GM23338 (cell line): Measurements from ENCODE around the gene IFI27. TPM values are rescaled to one million over a fixed set of nuclear protein-coding genes. Genes with fewer than 3 reads are reported as not detected.

Experiments used
- ATAC-seq: fragments of 200-7000 bp; cut with Tn5 transposase; 3 replicates; pipeline ENCODE4 v1.9.1; 2020
- DNase-seq: peaks from one replicate; pipeline ENCODE4 v3.0.0-alpha.2; 2015; ENCODE audit warnings: low spot score
- H2AFZ ChIP-seq: fragments of 200-600 bp; sonication (generic); 2 replicates; pipeline ENCODE4 v1.8.0; 2016; ENCODE audit warnings: antibody characterized with exemption, mild to moderate bottlenecking, moderate library complexity
- H3F3A ChIP-seq: fragments of 200-600 bp; sonication (generic); replicated peaks from 2 replicates; pipeline ENCODE4 v1.8.0; 2017; ENCODE audit warnings: antibody characterized with exemption, mixed run types, low read depth
- H3K27ac ChIP-seq: fragments of 200-600 bp; sonication (generic); 2 replicates; pipeline ENCODE4 v1.6.1; 2016; ENCODE audit warnings: low read depth
- H3K27me3 ChIP-seq: fragments of 200-600 bp; sonication (generic); 2 replicates; pipeline ENCODE4 v1.8.0; 2016; ENCODE audit warnings: mild to moderate bottlenecking, mixed run types, moderate library complexity; ENCODE audit not compliant: insufficient read depth
- H3K36me3 ChIP-seq: fragments of 200-600 bp; sonication (generic); 2 replicates; pipeline ENCODE4 v1.8.0; 2016; ENCODE audit warnings: mild to moderate bottlenecking; ENCODE audit not compliant: insufficient read depth
- H3K4me1 ChIP-seq: fragments of 200-600 bp; sonication (generic); 2 replicates; pipeline ENCODE4 v1.8.0; 2016; ENCODE audit warnings: mild to moderate bottlenecking, moderate library complexity; ENCODE audit not compliant: insufficient read depth
- H3K4me2 ChIP-seq: fragments of 200-600 bp; sonication (generic); 2 replicates; pipeline ENCODE4 v1.7.1; 2017; ENCODE audit warnings: mixed run types
- H3K4me3 ChIP-seq: fragments of 200-600 bp; sonication (generic); 2 replicates; pipeline ENCODE4 v1.6.1; 2016; ENCODE audit warnings: mixed run types
- H3K79me2 ChIP-seq: fragments of 200-600 bp; sonication (generic); replicated peaks from 2 replicates; pipeline ENCODE4 v1.8.0; 2017; ENCODE audit warnings: mild to moderate bottlenecking; ENCODE audit not compliant: insufficient read depth
- H3K9me2 ChIP-seq: fragments of 200-600 bp; sonication (generic); 2 replicates; pipeline ENCODE4 v1.8.0; 2017; ENCODE audit not compliant: insufficient read depth
- H4K20me1 ChIP-seq: fragments of 200-600 bp; sonication (generic); replicated peaks from 2 replicates; pipeline ENCODE4 v1.8.0; 2017; ENCODE audit warnings: mild to moderate bottlenecking; ENCODE audit not compliant: insufficient read depth
- H3K27ac Mint-ChIP-seq: 2 replicates; pipeline ENCODE4 v1.8.0; 2020; ENCODE audit warnings: inconsistent platforms, mild to moderate bottlenecking, moderate library complexity, mixed read lengths
- H3K27me3 Mint-ChIP-seq: 3 replicates; pipeline ENCODE4 v1.8.0; 2022; ENCODE audit warnings: low read depth, mild to moderate bottlenecking, moderate library complexity, mixed read lengths, inconsistent platforms; ENCODE audit not compliant: insufficient read depth, poor library complexity
- H3K36me3 Mint-ChIP-seq: 3 replicates; pipeline ENCODE4 v1.8.0; 2021; ENCODE audit warnings: low read depth, mild to moderate bottlenecking, inconsistent platforms, moderate library complexity, mixed read lengths
- H3K4me1 Mint-ChIP-seq: 3 replicates; pipeline ENCODE4 v1.8.0; 2020; ENCODE audit warnings: mild to moderate bottlenecking, inconsistent platforms, mixed read lengths
- H3K4me3 Mint-ChIP-seq: 3 replicates; pipeline ENCODE4 v1.8.0; 2021; ENCODE audit warnings: moderate library complexity, mild to moderate bottlenecking, inconsistent platforms, mixed read lengths
- H3K9me3 Mint-ChIP-seq: 3 replicates; pipeline ENCODE4 v1.8.0; 2020; ENCODE audit warnings: moderate library complexity, mild to moderate bottlenecking, inconsistent platforms, mixed read lengths
- CREB1 ChIP-seq: fragments of 250-450 bp; sonication (Bioruptor Pico); IDR thresholded peaks from 2 replicates; pipeline ENCODE4 v1.5.0; 2020; ENCODE audit warnings: low read depth, mild to moderate bottlenecking, moderate library complexity
- CTCF ChIP-seq, 2 experiments: fragments of 200-600 bp in 1 of 2; sonication (generic) in 1 of 2; conservative IDR thresholded peaks; 2 replicates each; pipeline versions ENCODE4 v1.5.1 to v1.6.1; 2016 to 2017; ENCODE audit warnings: antibody characterized with exemption in 2 of 2, low read depth in 2 of 2, mild to moderate bottlenecking in 2 of 2, moderate library complexity in 1 of 2
- ETS1 ChIP-seq: IDR thresholded peaks from 2 replicates; pipeline ENCODE4 v1.6.1; 2016; ENCODE audit warnings: antibody characterized with exemption
- EZH2 ChIP-seq: fragments of 200-600 bp; sonication (generic); IDR thresholded peaks from one replicate; pipeline ENCODE4 v1.8.0; 2017; ENCODE audit warnings: antibody characterized with exemption, mild to moderate bottlenecking, low read depth; ENCODE audit not compliant: unreplicated experiment
- EZH2phosphoT487 ChIP-seq: fragments of 200-600 bp; sonication (generic); IDR thresholded peaks from one replicate; pipeline ENCODE4 v1.8.1; 2018; ENCODE audit warnings: antibody characterized with exemption; ENCODE audit not compliant: unreplicated experiment
- JUNB ChIP-seq: IDR thresholded peaks from one replicate; pipeline ENCODE4 v1.6.1; 2016; ENCODE audit warnings: antibody characterized with exemption; ENCODE audit not compliant: unreplicated experiment
- POLR2AphosphoS5 ChIP-seq: IDR thresholded peaks from 2 replicates; pipeline ENCODE4 v1.6.1; 2016; ENCODE audit warnings: antibody characterized with exemption, low read depth
- ZNF114 ChIP-seq: fragments of 250-450 bp; sonication (Bioruptor Pico); IDR thresholded peaks from 2 replicates; pipeline ENCODE4 v1.5.0; 2020; ENCODE audit warnings: mild to moderate bottlenecking, moderate library complexity
- ZNF331 ChIP-seq: fragments of 250-450 bp; sonication (Bioruptor Pico); IDR thresholded peaks from 2 replicates; pipeline ENCODE4 v1.5.0; 2020; ENCODE audit warnings: low read depth, mild to moderate bottlenecking, moderate library complexity
- ZNF462 ChIP-seq: fragments of 250-450 bp; sonication (Bioruptor Pico); IDR thresholded peaks from 2 replicates; pipeline ENCODE4 v1.5.0; 2020; ENCODE audit warnings: mild to moderate bottlenecking, moderate library complexity
- polyA plus RNA-seq: library from polyadenylated mRNA; unstranded; fragments of >200 nt; fragmentation: Nextera tagmentation; extraction: Ambion mirVana; gene quantifications from 2 replicates; pipeline ENCODE4 v1.2.1, GENCODE V29; 2016
- total RNA-seq: library from RNA; depleted of rRNA; stranded (reverse); fragments of >200 nt; shearing (Covaris generic); gene quantifications from 2 replicates; pipeline ENCODE4 v1.2.3, GENCODE V29; 2014

Gene IFI27
- total and polyA plus RNA-seq, 2 experiments from 2014 or later, result 0.49 to 1.2 TPM

- TF ChIP-seq ZNF331 (CRISPR knock-in tag) (no peak), EZH2phosphoT487 (no peak), ETS1 (no peak), JUNB (no peak), CREB1 (CRISPR knock-in tag) (no peak), ZNF114 (no peak)
These were observed 12.1 kb upstream of the IFI27 start (continued) for GRCh38 chr14:94098326-94098992.

GRCh38 chr14:94099006-94099405, 11.5 kb upstream of the IFI27 start:
- Histone ChIP-seq H3K27ac (no peak overlapping the region), H4K20me1 (no peaks in the 10 kb centered on the region), H3K4me2 (no peak overlapping the region), H2AFZ (no peak overlapping the region), H3K36me3 (no peaks in the 10 kb centered on the region), H3K4me3 (no peak overlapping the region), H3K9me2 (no peaks in the 10 kb centered on the region), H3F3A (no peaks in the 10 kb centered on the region), H3K4me1 (no peaks in the 10 kb centered on the region), H3K79me2 (no peaks in the 10 kb centered on the region), H3K27me3 (no peaks in the 10 kb centered on the region)
- no peak for DNase-seq
- no peaks in the 10 kb centered on the region; the same call in 2 of the 3 replicates for H3K9me3 Mint-ChIP-seq
- H3K4me1 Mint-ChIP-seq, result peaks cover 2% of the 10 kb centered on the region; the same call in 1 of the 3 replicates
- no peak overlapping the region for H3K4me3 Mint-ChIP-seq
- no peak for ATAC-seq
- peaks cover 4% of the 10 kb centered on the region for H3K27me3 Mint-ChIP-seq
- TF ChIP-seq POLR2AphosphoS5 (no peak), JUNB (no peak)
- H3K27ac Mint-ChIP-seq, result peak overlapping the region; percentile 32; the same call in 1 of the 2 replicates
- no peaks in the 10 kb centered on the region; the same call in 2 of the 3 replicates for H3K36me3 Mint-ChIP-seq

- no peak; the same call in 2 of the 3 replicates for ATAC-seq
- no peak overlapping the region for H2AFZ ChIP-seq
- no peaks in the 10 kb centered on the region for H3K27me3 ChIP-seq
- H3K36me3 ChIP-seq, result no peaks in the 10 kb centered on the region
- no peaks in the 10 kb centered on the region for H3F3A ChIP-seq
- H3K4me3 ChIP-seq, result no peak overlapping the region
- no peaks in the 10 kb centered on the region for H3K4me1 ChIP-seq
- no peaks in the 10 kb centered on the region for H3K9me2 ChIP-seq
- Mint-ChIP-seq H3K36me3 (no peaks in the 10 kb centered on the region; the same call in 2 of the 3 replicates), H3K9me3 (no peaks in the 10 kb centered on the region; the same call in 2 of the 3 replicates), H3K4me3 (no peak overlapping the region), H3K27me3 (peaks cover 4% of the 10 kb centered on the region), H3K4me1 (peaks cover 2% of the 10 kb centered on the region; the same call in 1 of the 3 replicates), H3K27ac (no peak overlapping the region)
- no peak overlapping the region for H3K4me2 ChIP-seq
- no peak for DNase-seq
- no peaks in the 10 kb centered on the region for H3K79me2 ChIP-seq
- H3K27ac ChIP-seq, result no peak overlapping the region
- no peaks in the 10 kb centered on the region for H4K20me1 ChIP-seq
- TF ChIP-seq POLR2AphosphoS5, result no peak
- TF ChIP-seq CTCF (conservative IDR thresholded peaks at IDR 0.05; ENCODE audit: low read depth in 2 of 2), result no peak
- TF ChIP-seq EZH2, result no peak
- TF ChIP-seq ZNF462 (CRISPR knock-in tag), result no peak
These were observed 9.7 kb upstream of the IFI27 start for GRCh38 chr14:94100847-94101246.
